Vagina (tissue), 2 donors: ENCODE data around the gene ELMO1.

Source experiments
- CTCF ChIP-seq, 3 experiments: fragments of 450-650 bp in 2 of 3; fragments of 200-600 bp in 1 of 3; sonication (generic) in 1 of 3; IDR thresholded peaks; one replicate each; pipeline ENCODE4 v1.5.1; 2017 to 2019; ENCODE audit warnings: antibody characterized with exemption in 3 of 3, mild to moderate bottlenecking in 2 of 3, moderate library complexity in 2 of 3
- POLR2A ChIP-seq, 2 donors: fragments of 450-650 bp; IDR thresholded peaks; one replicate each; pipeline ENCODE4 v1.6.1; 2017; ENCODE audit warnings: antibody characterized with exemption in 2 of 2, mild to moderate bottlenecking in 2 of 2, moderate library complexity in 2 of 2
- POLR2AphosphoS5 ChIP-seq, 2 donors: sonication (generic); formaldehyde crosslinking; IDR thresholded peaks; one replicate each; pipeline ENCODE4 v1.9.0; 2017; ENCODE audit warnings: antibody characterized with exemption in 2 of 2, mild to moderate bottlenecking in 2 of 2, low read depth in 1 of 2; ENCODE audit not compliant: insufficient read depth in 1 of 2

- TF ChIP-seq CTCF (IDR thresholded peaks at IDR 0.05), result no peak
- no peak for TF ChIP-seq POLR2AphosphoS5 (IDR thresholded peaks at IDR 0.05; ENCODE audit: insufficient read depth in 1 of 2, low read depth in 1 of 2)
- no peak for TF ChIP-seq POLR2A (IDR thresholded peaks at IDR 0.05)
These were observed 434.9 kb downstream of the ELMO1 start for GRCh38 chr7:37013771-37014170.
